Adipocyte (in vitro differentiated cells): ENCODE results near the gene VWA2.

Experiments
- DNase-seq: peaks from one replicate; pipeline ENCODE4 v3.0.0-alpha.2; 2015; ENCODE audit warnings: low read depth
- H3K27me3 ChIP-seq: replicated peaks from 2 replicates; pipeline ENCODE4 v1.7.0; 2013; ENCODE audit warnings: mild to moderate bottlenecking, low read length, moderate library complexity; ENCODE audit not compliant: control insufficient read depth, insufficient read depth
- H3K36me3 ChIP-seq: 2 replicates; pipeline ENCODE4 v1.7.0; 2013; ENCODE audit warnings: low read length, mild to moderate bottlenecking, moderate library complexity; ENCODE audit not compliant: control insufficient read depth, insufficient read depth, severe bottlenecking
- H3K4me1 ChIP-seq: 2 replicates; pipeline ENCODE4 v1.7.0; 2013; ENCODE audit warnings: mild to moderate bottlenecking, low read length, moderate library complexity; ENCODE audit not compliant: control insufficient read depth, insufficient read depth
- H3K4me3 ChIP-seq: 2 replicates; pipeline ENCODE4 v1.7.0; 2013; ENCODE audit warnings: mild to moderate bottlenecking, low read length, moderate library complexity
- H3K9ac ChIP-seq: 2 replicates; pipeline ENCODE4 v1.7.0; 2013; ENCODE audit warnings: mild to moderate bottlenecking, low read length, moderate library complexity
- H3K9me3 ChIP-seq: 2 replicates; pipeline ENCODE4 v1.7.0; 2013; ENCODE audit warnings: mild to moderate bottlenecking, low read length, moderate library complexity; ENCODE audit not compliant: control insufficient read depth

The VWA2 gene

DNA sequence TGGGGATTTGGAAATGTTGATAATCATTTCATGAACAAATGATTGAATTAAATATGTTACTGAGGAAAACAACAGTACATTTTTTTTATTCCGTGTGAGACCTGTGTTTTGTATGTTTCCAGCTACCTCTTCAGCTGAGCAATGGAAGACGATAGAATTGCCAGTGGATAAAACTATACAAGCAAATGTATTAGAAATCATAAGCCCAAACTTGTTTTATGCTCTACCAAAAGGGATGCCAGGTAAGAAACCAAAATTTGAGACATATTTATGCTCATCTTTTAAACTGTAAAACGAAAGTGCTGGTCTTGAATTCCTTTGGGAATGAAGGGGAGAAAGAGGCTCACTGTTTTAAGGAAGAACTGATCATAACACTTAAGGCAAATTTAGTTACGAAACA, 17.8 kb upstream of the VWA2 start:
- no peak overlapping the region for H3K4me3 ChIP-seq
- no peaks in the 10 kb centered on the region for H3K36me3 ChIP-seq
- H3K9ac ChIP-seq = no peak overlapping the region
- DNase-seq = no peak
- H3K4me1 ChIP-seq = no peaks in the 10 kb centered on the region
- peaks cover 5% of the 10 kb centered on the region for H3K27me3 ChIP-seq
- H3K9me3 ChIP-seq = no peaks in the 10 kb centered on the region

- no peak overlapping the region for H3K9ac ChIP-seq
- H3K27me3 ChIP-seq = peaks cover 23% of the 10 kb centered on the region
- no peaks in the 10 kb centered on the region for H3K36me3 ChIP-seq
- H3K9me3 ChIP-seq = no peaks in the 10 kb centered on the region
- H3K4me1 ChIP-seq = no peaks in the 10 kb centered on the region
- H3K4me3 ChIP-seq = no peak overlapping the region
- DNase-seq = no peak
Observed at GRCh38 chr10:114223066-114223465, 16.0 kb upstream of the VWA2 start.

- no peak overlapping the region for H3K4me3 ChIP-seq
- H3K9ac ChIP-seq = no peak overlapping the region
- H3K27me3 ChIP-seq = peaks cover 28% of the 10 kb centered on the region
- no peak for DNase-seq
- no peaks in the 10 kb centered on the region for H3K9me3 ChIP-seq
- no peaks in the 10 kb centered on the region for H3K36me3 ChIP-seq
- H3K4me1 ChIP-seq = no peaks in the 10 kb centered on the region
Observed at GRCh38 chr10:114228156-114228555, 10.9 kb upstream of the VWA2 start.

- DNase-seq = no peak
- no peak overlapping the region for H3K4me3 ChIP-seq
- no peaks in the 10 kb centered on the region for H3K4me1 ChIP-seq
- H3K27me3 ChIP-seq = peaks cover 47% of the 10 kb centered on the region
- H3K9ac ChIP-seq = no peak overlapping the region
- H3K36me3 ChIP-seq = no peaks in the 10 kb centered on the region
- no peaks in the 10 kb centered on the region for H3K9me3 ChIP-seq
Observed at GRCh38 chr10:114232561-114233176, 6.4 kb upstream of the VWA2 start.

DNA sequence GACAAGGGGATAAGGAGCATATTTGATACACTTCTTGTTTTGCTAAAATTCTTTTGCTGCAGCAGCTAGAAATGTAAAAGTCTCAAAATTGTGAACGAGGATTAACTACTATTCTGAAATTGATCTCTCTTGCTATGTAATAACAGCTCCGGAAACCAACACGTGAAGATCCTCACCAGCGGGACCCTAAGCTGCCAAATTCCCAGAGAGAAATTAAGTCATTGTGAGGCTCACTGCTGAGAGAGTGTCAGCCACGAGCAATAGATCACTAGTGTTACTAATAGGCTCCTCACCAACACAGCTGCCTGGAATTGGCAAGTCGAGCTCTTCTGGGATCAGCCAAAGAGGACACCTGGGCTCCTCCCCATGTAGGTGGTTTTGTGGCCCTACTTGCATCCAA, 5.6 kb upstream of the VWA2 start:
- no peak overlapping the region for H3K9ac ChIP-seq
- no peak overlapping the region for H3K4me3 ChIP-seq
- no peak for DNase-seq
- no peaks in the 10 kb centered on the region for H3K9me3 ChIP-seq
- H3K36me3 ChIP-seq = no peaks in the 10 kb centered on the region
- H3K4me1 ChIP-seq = no peaks in the 10 kb centered on the region
- H3K27me3 ChIP-seq = peaks cover 46% of the 10 kb centered on the region

DNA sequence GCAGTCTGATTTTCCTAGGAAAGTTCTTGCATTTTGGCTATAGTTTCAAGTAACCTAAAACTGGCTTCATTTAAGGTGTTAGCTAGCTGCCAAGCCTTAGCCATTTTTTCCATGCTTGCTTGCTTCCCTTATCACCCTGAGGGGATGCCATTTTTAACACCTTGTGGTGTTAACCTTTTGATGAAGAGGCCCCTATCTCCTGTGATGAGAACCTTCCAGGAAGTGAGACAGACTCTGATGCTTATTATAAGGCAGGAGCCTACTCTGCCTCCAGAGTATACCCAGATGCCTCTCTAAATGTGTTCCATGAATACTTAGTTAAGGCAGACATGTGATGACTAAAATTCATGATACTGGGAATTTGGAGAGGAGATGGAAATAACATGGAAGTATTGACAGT, 4.9 kb upstream of the VWA2 start:
- Histone ChIP-seq H3K4me3 (no peak overlapping the region), H3K27me3 (peaks cover 51% of the 10 kb centered on the region), H3K9ac (no peak overlapping the region), H3K4me1 (no peaks in the 10 kb centered on the region), H3K36me3 (no peaks in the 10 kb centered on the region), H3K9me3 (no peaks in the 10 kb centered on the region)
- no peak for DNase-seq

GRCh38 chr10:114239994-114240345, 916 bp downstream of the VWA2 start:
- H3K27me3 ChIP-seq = peaks cover 90% of the 10 kb centered on the region
- DNase-seq = no peak
- no peaks in the 10 kb centered on the region for H3K36me3 ChIP-seq
- no peaks in the 10 kb centered on the region for H3K4me1 ChIP-seq
- no peaks in the 10 kb centered on the region for H3K9me3 ChIP-seq
- no peak overlapping the region for H3K9ac ChIP-seq
- H3K4me3 ChIP-seq = no peak overlapping the region

DNA sequence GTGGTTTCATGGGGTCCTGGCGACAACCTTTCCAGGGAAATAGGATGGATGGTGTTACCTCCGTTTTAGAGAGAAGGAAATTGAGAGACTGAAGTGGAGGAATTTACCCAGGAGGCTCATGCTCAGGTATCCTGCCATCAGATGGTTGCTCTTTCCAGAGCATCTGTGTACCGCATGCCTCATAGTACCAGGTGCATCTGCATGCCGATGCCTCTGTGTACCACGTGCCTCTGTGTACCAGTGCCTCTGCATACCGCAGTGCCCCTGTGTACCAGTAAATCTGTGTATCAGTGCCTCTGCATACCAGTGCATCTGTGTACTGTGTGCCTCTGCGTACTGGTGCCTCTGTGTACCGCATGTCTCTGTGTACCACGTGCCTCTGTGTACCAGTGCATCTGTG, 3.2 kb downstream of the VWA2 start:
- peaks cover 76% of the 10 kb centered on the region for H3K27me3 ChIP-seq
- H3K4me1 ChIP-seq = no peaks in the 10 kb centered on the region

GRCh38 chr10:114243661-114244060, 4.6 kb downstream of the VWA2 start:
- Histone ChIP-seq H3K36me3 (no peaks in the 10 kb centered on the region), H3K4me1 (no peaks in the 10 kb centered on the region), H3K9ac (no peak overlapping the region), H3K4me3 (no peak overlapping the region), H3K27me3 (peaks cover 69% of the 10 kb centered on the region), H3K9me3 (no peaks in the 10 kb centered on the region)
- no peak for DNase-seq

More for the DNA sequence above, 3.2 kb downstream of the VWA2 start:
- H3K9me3 ChIP-seq = no peaks in the 10 kb centered on the region
- H3K9ac ChIP-seq = no peak overlapping the region
- H3K36me3 ChIP-seq = no peaks in the 10 kb centered on the region
- DNase-seq = no peak
- H3K4me3 ChIP-seq = no peak overlapping the region

- no peak for DNase-seq
- Histone ChIP-seq H3K9ac (no peak overlapping the region), H3K36me3 (no peaks in the 10 kb centered on the region), H3K9me3 (no peaks in the 10 kb centered on the region), H3K4me1 (no peaks in the 10 kb centered on the region), H3K4me3 (no peak overlapping the region), H3K27me3 (peaks cover 66% of the 10 kb centered on the region)
Observed at GRCh38 chr10:114244126-114244525, 5.1 kb downstream of the VWA2 start.

DNA sequence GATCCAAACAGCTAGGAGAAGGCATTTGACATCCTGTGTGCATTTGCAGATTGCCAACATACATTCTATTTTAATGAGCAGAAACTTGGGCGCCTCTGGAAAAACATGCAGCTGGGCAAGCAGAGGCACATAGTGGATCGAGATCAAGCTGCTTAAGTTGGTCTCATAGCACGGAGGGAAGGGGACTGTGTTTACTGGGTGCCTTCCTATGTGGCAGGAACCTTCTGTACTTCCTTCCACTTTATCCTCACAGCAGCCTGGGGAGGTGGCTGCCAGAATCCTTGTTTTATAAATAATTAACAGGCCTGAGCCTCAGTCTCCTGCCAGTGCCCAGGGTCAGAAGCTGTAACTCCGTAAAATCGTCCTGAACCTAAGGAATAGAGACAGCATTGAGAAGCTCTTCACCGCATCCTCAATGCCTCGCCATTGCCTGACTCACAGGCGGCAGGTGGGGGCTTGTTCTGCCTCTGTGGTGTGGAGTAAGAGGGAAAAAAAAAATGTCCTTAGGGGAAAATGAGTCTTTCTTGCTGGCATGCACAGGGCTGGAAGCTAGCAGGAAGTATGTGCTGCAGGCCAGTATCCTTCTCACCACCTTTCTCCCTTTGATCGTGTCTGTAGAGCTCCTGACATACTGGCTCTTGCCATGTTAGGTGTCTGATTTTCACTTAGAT, 6.2 kb downstream of the VWA2 start:
- H3K27me3 ChIP-seq = peaks cover 56% of the 10 kb centered on the region
- no peak for DNase-seq
- no peaks in the 10 kb centered on the region for H3K36me3 ChIP-seq
- H3K4me3 ChIP-seq = no peak overlapping the region
- no peaks in the 10 kb centered on the region for H3K4me1 ChIP-seq
- no peak overlapping the region for H3K9ac ChIP-seq
- no peaks in the 10 kb centered on the region for H3K9me3 ChIP-seq
